A673 (cell line): Measurements from ENCODE around the gene THUMPD1. TPM values are rescaled to one million over a fixed set of nuclear protein-coding genes. Genes with fewer than 3 reads are reported as not detected.
"Not testable (repeated sequence)": the region's sequence is repeated elsewhere in the genome, so short reads cannot be mapped to it uniquely, and the experiment has no call there.

Experiments used
- BruUV-seq: library from RNA; stranded (reverse); fragments of 400-500 nt; replicated peaks from 2 replicates; lab custom pipeline; 2021; lab: Mats Ljungman, UMichigan
- CTCF ChIA-PET: fragments of 300-600 bp; sonication (Branson Sonifier 250); formaldehyde crosslinking; loops from one replicate; lab custom pipeline; 2022; ENCODE audit warnings: antibody characterized with exemption; lab: Charles Lee
- POLR2A ChIA-PET: fragments of 300-600 bp; sonication (Branson Sonifier 250); formaldehyde crosslinking; loops from one replicate; lab custom pipeline; 2022; ENCODE audit warnings: antibody characterized with exemption; ENCODE audit not compliant: low non-redundant PET; lab: Charles Lee
- DNase-seq: peaks from one replicate; pipeline ENCODE4 v3.0.0-alpha.2; 2015; ENCODE audit warnings: low spot score
- H3K27ac ChIP-seq: fragments of 200-600 bp; sonication (generic); 2 replicates; pipeline ENCODE4 v1.5.1; 2016; ENCODE audit warnings: mixed run types, low read depth, mild to moderate bottlenecking, mixed read lengths, antibody characterized with exemption, low read length; ENCODE audit not compliant: poor library complexity, severe bottlenecking
- H3K27me3 ChIP-seq: fragments of 200-600 bp; sonication (generic); replicated peaks from 2 replicates; pipeline ENCODE4 v1.6.1; 2017; ENCODE audit warnings: mixed run types, low read depth, mild to moderate bottlenecking, mixed read lengths, antibody characterized with exemption, low read length; ENCODE audit not compliant: insufficient read depth, poor library complexity
- H3K36me3 ChIP-seq: fragments of 200-600 bp; sonication (generic); 2 replicates; pipeline ENCODE4 v1.6.1; 2016; ENCODE audit warnings: mixed run types, mild to moderate bottlenecking, mixed read lengths, antibody characterized with exemption, low read length; ENCODE audit not compliant: insufficient read depth, poor library complexity, severe bottlenecking
- H3K4me1 ChIP-seq: fragments of 200-600 bp; sonication (generic); 2 replicates; pipeline ENCODE4 v1.6.1; 2017; ENCODE audit warnings: mixed run types, mild to moderate bottlenecking, mixed read lengths, antibody characterized with exemption, low read length; ENCODE audit not compliant: insufficient read depth, poor library complexity, severe bottlenecking
- H3K4me3 ChIP-seq: fragments of 200-600 bp; sonication (generic); 2 replicates; pipeline ENCODE4 v1.5.1; 2016; ENCODE audit warnings: low read depth, mixed run types, mild to moderate bottlenecking, mixed read lengths, low read length; ENCODE audit not compliant: poor library complexity, severe bottlenecking
- H3K9me3 ChIP-seq: fragments of 200-600 bp; sonication (generic); 2 replicates; pipeline ENCODE4 v1.6.1; 2016; ENCODE audit warnings: mixed run types, low read depth, mild to moderate bottlenecking, mixed read lengths, antibody characterized with exemption, low read length; ENCODE audit not compliant: poor library complexity, severe bottlenecking
- EZH2 ChIP-seq: fragments of 200-600 bp; sonication (generic); IDR thresholded peaks from 2 replicates; pipeline ENCODE4 v1.6.1; 2017; ENCODE audit warnings: borderline replicate concordance, low read depth, mild to moderate bottlenecking, mixed read lengths, antibody characterized with exemption, low read length; ENCODE audit not compliant: poor library complexity, severe bottlenecking
- intact Hi-C: fragments of 100-400 bp; cut with micrococcal nuclease; formaldehyde crosslinking; loops from one replicate; pipeline ENCODE4 v1.10.0; 2022; ENCODE audit not compliant: unreplicated experiment
- total RNA-seq: library from RNA; stranded (reverse); gene quantifications from 2 replicates; pipeline ENCODE4 v1.2.3, GENCODE V29; 2021
- TF ChIP-seq, protein P1 (sequence below): fragments of 300-800, 200-600 bp; sonication (generic); conservative IDR thresholded peaks from 2 replicates; pipeline ENCODE4 v1.5.1; 2017; ENCODE audit warnings: low read depth, mild to moderate bottlenecking, antibody characterized with exemption, low read length, moderate library complexity, mixed read lengths

THUMPD1 gene
- total RNA-seq, 1 experiment from 2014 or later, result 29.9 TPM

DNA sequence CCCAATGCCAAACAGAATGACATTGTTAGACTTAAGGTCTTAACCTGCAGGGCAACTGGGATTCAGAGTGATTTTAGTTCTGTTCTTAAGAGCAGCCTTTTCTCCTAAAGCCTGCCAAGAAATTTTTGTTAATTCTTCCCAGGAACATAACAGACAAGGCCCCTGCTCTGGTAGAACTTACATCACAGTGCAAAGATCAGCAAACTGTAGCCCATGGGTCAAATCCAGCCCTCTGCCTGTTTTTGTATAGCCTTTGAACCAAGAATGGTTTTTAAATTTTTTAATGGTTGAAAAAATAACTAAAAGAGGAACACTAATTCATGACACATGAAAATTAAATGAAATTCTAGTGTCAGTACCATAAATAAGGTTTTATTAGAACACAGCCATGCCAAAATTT, 26.0 kb upstream of the THUMPD1 start:
- Histone ChIP-seq H3K4me1 (peaks cover 4% of the 10 kb centered on the region), H3K27ac (no peak overlapping the region), H3K36me3 (no peaks in the 10 kb centered on the region), H3K9me3 (peaks cover 3% of the 10 kb centered on the region), H3K4me3 (no peak overlapping the region), H3K27me3 (peaks cover 15% of the 10 kb centered on the region)
- BruUV-seq, result no TSS peak
- POLR2A ChIA-PET, result no interaction called here
- intact Hi-C loops, result no loop called here
- no peak for DNase-seq
- CTCF ChIA-PET, result no interaction called here
- TF ChIP-seq EZH2, result no peak
- TF ChIP-seq, protein P1, sequence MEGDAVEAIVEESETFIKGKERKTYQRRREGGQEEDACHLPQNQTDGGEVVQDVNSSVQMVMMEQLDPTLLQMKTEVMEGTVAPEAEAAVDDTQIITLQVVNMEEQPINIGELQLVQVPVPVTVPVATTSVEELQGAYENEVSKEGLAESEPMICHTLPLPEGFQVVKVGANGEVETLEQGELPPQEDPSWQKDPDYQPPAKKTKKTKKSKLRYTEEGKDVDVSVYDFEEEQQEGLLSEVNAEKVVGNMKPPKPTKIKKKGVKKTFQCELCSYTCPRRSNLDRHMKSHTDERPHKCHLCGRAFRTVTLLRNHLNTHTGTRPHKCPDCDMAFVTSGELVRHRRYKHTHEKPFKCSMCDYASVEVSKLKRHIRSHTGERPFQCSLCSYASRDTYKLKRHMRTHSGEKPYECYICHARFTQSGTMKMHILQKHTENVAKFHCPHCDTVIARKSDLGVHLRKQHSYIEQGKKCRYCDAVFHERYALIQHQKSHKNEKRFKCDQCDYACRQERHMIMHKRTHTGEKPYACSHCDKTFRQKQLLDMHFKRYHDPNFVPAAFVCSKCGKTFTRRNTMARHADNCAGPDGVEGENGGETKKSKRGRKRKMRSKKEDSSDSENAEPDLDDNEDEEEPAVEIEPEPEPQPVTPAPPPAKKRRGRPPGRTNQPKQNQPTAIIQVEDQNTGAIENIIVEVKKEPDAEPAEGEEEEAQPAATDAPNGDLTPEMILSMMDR, result no peak

DNA sequence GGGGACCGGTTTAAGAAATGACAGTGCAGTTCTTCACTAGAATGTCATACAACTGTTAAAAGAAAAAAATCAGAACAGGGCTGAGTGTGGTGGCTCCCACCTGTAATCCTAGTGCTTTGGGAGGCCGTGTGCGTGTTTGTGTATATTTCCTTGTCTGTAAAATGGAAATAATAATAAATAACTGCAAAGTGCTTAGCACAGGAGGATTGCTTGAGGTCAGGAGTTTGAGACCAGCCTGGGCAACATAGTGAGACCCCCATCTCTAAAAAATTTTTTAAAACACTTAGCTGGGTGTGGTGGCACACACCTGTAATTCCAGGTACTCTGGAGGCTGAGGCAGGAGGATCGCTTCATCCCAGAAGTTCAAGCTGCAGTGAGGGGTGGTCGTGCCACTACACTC, 24.7 kb upstream of the THUMPD1 start:
- peaks cover 15% of the 10 kb centered on the region for H3K27me3 ChIP-seq
- H3K27ac ChIP-seq, result no peak overlapping the region
- ChIA-PET POLR2A (no interaction called here), CTCF (no interaction called here)
- peaks cover 4% of the 10 kb centered on the region for H3K4me1 ChIP-seq
- BruUV-seq, result no TSS peak
- H3K9me3 ChIP-seq, result peaks cover 4% of the 10 kb centered on the region
- DNase-seq, result no peak
- no peaks in the 10 kb centered on the region for H3K36me3 ChIP-seq
- no peak overlapping the region for H3K4me3 ChIP-seq
- intact Hi-C loops, result no loop called here
- TF ChIP-seq, protein P1, result no peak
- no peak for TF ChIP-seq EZH2

DNA sequence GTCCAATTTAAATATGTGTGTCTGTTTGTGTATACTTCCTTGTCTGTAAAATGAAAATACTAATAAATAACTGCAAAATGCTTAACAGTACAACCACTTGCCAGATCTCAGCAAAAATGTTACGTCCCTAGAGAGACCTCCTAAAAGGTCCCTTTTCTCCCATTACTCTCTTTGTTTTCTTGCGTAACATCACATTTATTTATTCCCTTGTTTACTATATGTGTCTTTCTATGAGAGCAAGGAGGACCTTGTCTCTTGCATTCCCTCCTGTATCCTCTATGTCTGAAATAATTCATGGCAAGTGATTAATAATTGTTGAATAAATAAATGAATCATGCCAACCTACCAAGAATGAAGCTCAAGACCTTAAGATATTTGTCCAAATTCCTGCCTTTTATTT, 24.1 kb upstream of the THUMPD1 start:
- H3K27ac ChIP-seq, result no peak overlapping the region

DNA sequence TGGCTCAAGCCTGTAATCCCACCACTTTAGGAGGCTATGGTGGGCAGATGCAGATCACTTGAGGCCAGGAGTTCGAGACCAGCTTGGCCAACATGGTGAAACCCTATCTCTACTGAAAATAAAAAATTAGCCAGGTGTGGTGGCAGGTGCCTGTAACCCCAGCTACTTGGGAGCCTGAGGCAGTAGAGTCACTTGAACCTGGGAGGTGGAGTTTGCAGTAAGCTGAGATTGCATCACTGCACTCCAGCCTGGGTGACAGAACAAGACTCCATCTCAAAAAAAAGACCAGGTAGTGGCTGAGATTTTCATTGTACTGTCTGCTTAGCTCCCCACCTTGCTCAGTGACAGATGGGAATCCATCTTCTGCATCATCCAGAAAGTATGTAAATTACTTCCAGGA, 22.8 kb upstream of the THUMPD1 start:
- POLR2A ChIA-PET, H3K9me3 ChIP-seq, H3K4me3 ChIP-seq, H3K36me3 ChIP-seq, BruUV-seq, intact Hi-C loops, H3K4me1 ChIP-seq, CTCF ChIA-PET, DNase-seq, H3K27ac ChIP-seq: not testable (repeated sequence)
- peaks cover 15% of the 10 kb centered on the region for H3K27me3 ChIP-seq

More for the DNA sequence above, 24.1 kb upstream of the THUMPD1 start:
- no peak for TF ChIP-seq EZH2
- TF ChIP-seq, protein P1, result no peak
- DNase-seq, result no peak
- Histone ChIP-seq H3K9me3 (peaks cover 4% of the 10 kb centered on the region), H3K4me3 (no peak overlapping the region), H3K36me3 (no peaks in the 10 kb centered on the region), H3K27me3 (peaks cover 15% of the 10 kb centered on the region), H3K4me1 (peaks cover 4% of the 10 kb centered on the region)
- intact Hi-C loops, result no loop called here
- ChIA-PET CTCF (no interaction called here), POLR2A (no interaction called here)
- no TSS peak for BruUV-seq
